Neural cell (in vitro differentiated cells): Measurements from ENCODE around the gene ENTPD1. TPM values are rescaled to one million over a fixed set of nuclear protein-coding genes. Genes with fewer than 3 reads are reported as not detected.

Source experiments
- H2AFZ ChIP-seq: fragments of 200-600, 300-800 bp; sonication (generic), shearing (Covaris generic); 2 replicates; pipeline ENCODE4 v1.6.0; 2014; ENCODE audit warnings: low read depth, mild to moderate bottlenecking, antibody characterized with exemption, low read length, moderate library complexity
- H3F3A ChIP-seq: fragments of 200-600 bp; shearing (Covaris generic); 2 replicates; pipeline ENCODE4 v1.6.1; 2016; ENCODE audit warnings: mild to moderate bottlenecking, moderate library complexity, mixed read lengths, antibody characterized with exemption, low read length; ENCODE audit not compliant: insufficient read depth, poor library complexity, severe bottlenecking
- H3K27ac ChIP-seq: fragments of 200-600, 300-800 bp; sonication (generic), shearing (Covaris generic); 2 replicates; pipeline ENCODE4 v1.5.1; 2014; ENCODE audit warnings: mild to moderate bottlenecking, low read length, moderate library complexity
- H3K27me3 ChIP-seq: fragments of 300-800, 200-600 bp; sonication (generic), shearing (Covaris generic); 2 replicates; pipeline ENCODE4 v1.6.0; 2014; ENCODE audit warnings: mild to moderate bottlenecking, low read depth, low read length, moderate library complexity; ENCODE audit not compliant: insufficient read depth
- H3K36me3 ChIP-seq: fragments of 300-800, 200-600 bp; sonication (generic), shearing (Covaris generic); 2 replicates; pipeline ENCODE4 v1.5.1; 2014; ENCODE audit warnings: mild to moderate bottlenecking, antibody characterized with exemption, low read length, moderate library complexity; ENCODE audit not compliant: insufficient read depth
- H3K4me2 ChIP-seq: fragments of 300-800, 200-600 bp; sonication (generic), shearing (Covaris generic); 2 replicates; pipeline ENCODE4 v1.6.0; 2014; ENCODE audit warnings: mild to moderate bottlenecking, low read length
- H3K4me3 ChIP-seq: fragments of 300-800, 200-600 bp; sonication (generic), shearing (Covaris generic); 2 replicates; pipeline ENCODE4 v1.5.1; 2014; ENCODE audit warnings: mild to moderate bottlenecking, low read length, moderate library complexity
- H3K79me2 ChIP-seq: fragments of 200-600 bp; shearing (Covaris generic); replicated peaks from 2 replicates; pipeline ENCODE4 v1.6.0; 2014; ENCODE audit warnings: mild to moderate bottlenecking, low read length, moderate library complexity; ENCODE audit not compliant: insufficient read depth
- H3K9ac ChIP-seq: fragments of 300-800, 200-600 bp; sonication (generic), shearing (Covaris generic); 2 replicates; pipeline ENCODE4 v1.6.1; 2016; ENCODE audit warnings: mild to moderate bottlenecking, low read length, mixed read lengths
- H3K9me2 ChIP-seq: fragments of 200-600 bp; shearing (Covaris generic); 2 replicates; pipeline ENCODE4 v1.6.1; 2016; ENCODE audit warnings: mild to moderate bottlenecking, low read length, mixed read lengths; ENCODE audit not compliant: insufficient read depth
- H3K9me3 ChIP-seq: fragments of 200-600, 300-800 bp; sonication (generic), shearing (Covaris generic); 2 replicates; pipeline ENCODE4 v1.6.1; 2016; ENCODE audit warnings: mild to moderate bottlenecking, mixed run types, low read length, moderate library complexity, mixed read lengths
- H4K20me1 ChIP-seq: fragments of 200-600 bp; shearing (Covaris generic); 2 replicates; pipeline ENCODE4 v1.6.1; 2016; ENCODE audit warnings: mild to moderate bottlenecking, mixed run types; ENCODE audit not compliant: insufficient read depth
- CTCF ChIP-seq: fragments of 450-650 bp; IDR thresholded peaks from 2 replicates; pipeline ENCODE4 v1.5.1; 2014; ENCODE audit warnings: antibody characterized with exemption, mild to moderate bottlenecking, moderate library complexity; ENCODE audit not compliant: poor library complexity, severe bottlenecking
- EP300 ChIP-seq: fragments of 450-650 bp; conservative IDR thresholded peaks from 2 replicates; pipeline ENCODE4 v1.6.1; 2014; ENCODE audit warnings: antibody characterized with exemption, mild to moderate bottlenecking, moderate library complexity; ENCODE audit not compliant: poor library complexity, severe bottlenecking
- EZH2 ChIP-seq: fragments of 200-600, 300-800 bp; shearing (Covaris generic), sonication (generic); IDR thresholded peaks from 2 replicates; pipeline ENCODE4 v1.6.1; 2014; ENCODE audit warnings: antibody characterized with exemption, low read length, borderline replicate concordance, mild to moderate bottlenecking; ENCODE audit not compliant: insufficient read depth, poor library complexity, severe bottlenecking
- MXI1 ChIP-seq: fragments of 450-650 bp; conservative IDR thresholded peaks from 2 replicates; pipeline ENCODE4 v1.6.1; 2014; ENCODE audit warnings: antibody characterized with exemption, mild to moderate bottlenecking; ENCODE audit not compliant: poor library complexity, severe bottlenecking
- POLR2AphosphoS5 ChIP-seq: IDR thresholded peaks from 2 replicates; pipeline ENCODE4 v1.6.1; 2012
- RAD21 ChIP-seq: fragments of 450-650 bp; conservative IDR thresholded peaks from 2 replicates; pipeline ENCODE4 v1.6.1; 2014; ENCODE audit warnings: antibody characterized with exemption, mild to moderate bottlenecking, moderate library complexity
- REST ChIP-seq: IDR thresholded peaks from 2 replicates; pipeline ENCODE4 v1.6.1; 2012; ENCODE audit warnings: borderline replicate concordance
- SMC3 ChIP-seq: fragments of 450-650 bp; conservative IDR thresholded peaks from 2 replicates; pipeline ENCODE4 v1.6.1; 2014; ENCODE audit warnings: antibody characterized with exemption, mild to moderate bottlenecking, moderate library complexity; ENCODE audit not compliant: poor library complexity
- TAF1 ChIP-seq: IDR thresholded peaks from 2 replicates; pipeline ENCODE4 v1.6.1; 2012; ENCODE audit warnings: low read depth
- polyA plus RNA-seq: library from polyadenylated mRNA; depleted of rRNA; stranded (reverse); fragments of >200 nt; gene quantifications from 2 replicates; pipeline ENCODE4 v1.2.3, GENCODE V29; 2014

Gene ENTPD1
- polyA plus RNA-seq, 1 donor from 2014 or later: 0.57 TPM

GRCh38 chr10:95741807-95742467, 14.0 kb upstream of the ENTPD1 start:
- Histone ChIP-seq H3K27me3 (no peaks in the 10 kb centered on the region), H3K9ac (no peak overlapping the region), H4K20me1 (no peaks in the 10 kb centered on the region), H3K9me3 (no peaks in the 10 kb centered on the region), H3K9me2 (no peaks in the 10 kb centered on the region), H3K36me3 (no peaks in the 10 kb centered on the region), H3K79me2 (no peaks in the 10 kb centered on the region), H3K4me2 (no peak overlapping the region), H3K4me3 (no peak overlapping the region), H3K27ac (no peak overlapping the region), H2AFZ (no peak overlapping the region), H3F3A (no peaks in the 10 kb centered on the region)
- TF ChIP-seq TAF1 (no peak), POLR2AphosphoS5 (no peak)

GRCh38 chr10:95742485-95742884, 13.5 kb upstream of the ENTPD1 start:
- Histone ChIP-seq H4K20me1 (no peaks in the 10 kb centered on the region), H2AFZ (no peak overlapping the region), H3K79me2 (no peaks in the 10 kb centered on the region), H3K4me3 (no peak overlapping the region), H3K9ac (no peak overlapping the region), H3F3A (no peaks in the 10 kb centered on the region), H3K9me2 (no peaks in the 10 kb centered on the region), H3K4me2 (no peak overlapping the region), H3K36me3 (no peaks in the 10 kb centered on the region), H3K27me3 (no peaks in the 10 kb centered on the region), H3K27ac (no peak overlapping the region), H3K9me3 (no peaks in the 10 kb centered on the region)
- TF ChIP-seq RAD21 (no peak), CTCF (no peak), EP300 (no peak), POLR2AphosphoS5 (no peak), TAF1 (no peak), MXI1 (no peak), EZH2 (no peak), REST (no peak), SMC3 (no peak)
